Loucy (cell line): ENCODE measurements around the gene SLC5A10.

Experiments used
- H2AFZ ChIP-seq: fragments of 200-600 bp; sonication (generic); 2 replicates; pipeline ENCODE4 v1.6.0; 2016; ENCODE audit warnings: antibody characterized with exemption, mild to moderate bottlenecking, low read length, moderate library complexity
- H3F3A ChIP-seq: fragments of 200-600 bp; 2 replicates; pipeline ENCODE4 v1.6.0; 2016; ENCODE audit warnings: antibody characterized with exemption, low read depth, mild to moderate bottlenecking
- H3K27me3 ChIP-seq: fragments of 200-600 bp; sonication (generic); 2 replicates; pipeline ENCODE4 v1.6.1; 2014; ENCODE audit warnings: low read length, mild to moderate bottlenecking; ENCODE audit not compliant: insufficient read depth, poor library complexity, severe bottlenecking
- H3K36me3 ChIP-seq: fragments of 200-600 bp; sonication (generic); 2 replicates; pipeline ENCODE4 v1.6.1; 2016; ENCODE audit warnings: low read length; ENCODE audit not compliant: insufficient read depth
- H3K4me1 ChIP-seq: fragments of 200-600 bp; sonication (generic); 2 replicates; pipeline ENCODE4 v1.5.1; 2014; ENCODE audit warnings: low read length, mild to moderate bottlenecking; ENCODE audit not compliant: insufficient read depth, poor library complexity, severe bottlenecking
- H3K4me2 ChIP-seq: fragments of 200-600 bp; sonication (generic); 2 replicates; pipeline ENCODE4 v1.6.0; 2014; ENCODE audit warnings: antibody characterized with exemption, low read length, low read depth, mild to moderate bottlenecking; ENCODE audit not compliant: poor library complexity, severe bottlenecking
- H3K4me3 ChIP-seq: fragments of 200-600 bp; sonication (generic); 2 replicates; pipeline ENCODE4 v1.5.1; 2014; ENCODE audit warnings: low read length, mild to moderate bottlenecking, mixed read lengths; ENCODE audit not compliant: poor library complexity, severe bottlenecking
- H3K79me2 ChIP-seq: fragments of 200-600 bp; sonication (generic); 2 replicates; pipeline ENCODE4 v1.6.1; 2014; ENCODE audit warnings: low read length; ENCODE audit not compliant: insufficient read depth
- H3K9ac ChIP-seq: fragments of 200-600 bp; sonication (generic); 2 replicates; pipeline ENCODE4 v1.6.0; 2014; ENCODE audit warnings: mild to moderate bottlenecking, low read depth, low read length, moderate library complexity; ENCODE audit not compliant: poor library complexity, severe bottlenecking
- H3K9me2 ChIP-seq: fragments of 200-600 bp; sonication (generic); replicated peaks from 2 replicates; pipeline ENCODE4 v1.6.1; 2016; ENCODE audit warnings: low read depth, low read length, mixed read lengths
- H3K9me3 ChIP-seq: fragments of 200-600 bp; sonication (generic); 2 replicates; pipeline ENCODE4 v1.6.1; 2014; ENCODE audit warnings: mild to moderate bottlenecking, antibody characterized with exemption, low read length, low read depth; ENCODE audit not compliant: insufficient read depth
- H4K20me1 ChIP-seq: fragments of 200-600 bp; sonication (generic); 2 replicates; pipeline ENCODE4 v1.6.0; 2014; ENCODE audit warnings: antibody characterized with exemption, low read length, mild to moderate bottlenecking; ENCODE audit not compliant: insufficient read depth, poor library complexity, severe bottlenecking
- EZH2phosphoT487 ChIP-seq: fragments of 200-600 bp; IDR thresholded peaks from 2 replicates; pipeline ENCODE4 v1.6.1; 2018; ENCODE audit warnings: antibody characterized with exemption, mild to moderate bottlenecking, moderate library complexity, borderline replicate concordance
- TF ChIP-seq, protein P1 (sequence below): fragments of 200-600 bp; sonication (generic); conservative IDR thresholded peaks from 2 replicates; pipeline ENCODE4 v1.5.1; 2014; ENCODE audit warnings: mild to moderate bottlenecking, antibody characterized with exemption, low read length

The SLC5A10 gene

GRCh38 chr17:19016881-19017280 is 64.9 kb downstream of the SLC5A10 start:
- no peaks in the 10 kb centered on the region for H3K27me3 ChIP-seq
- TF ChIP-seq, protein P1, sequence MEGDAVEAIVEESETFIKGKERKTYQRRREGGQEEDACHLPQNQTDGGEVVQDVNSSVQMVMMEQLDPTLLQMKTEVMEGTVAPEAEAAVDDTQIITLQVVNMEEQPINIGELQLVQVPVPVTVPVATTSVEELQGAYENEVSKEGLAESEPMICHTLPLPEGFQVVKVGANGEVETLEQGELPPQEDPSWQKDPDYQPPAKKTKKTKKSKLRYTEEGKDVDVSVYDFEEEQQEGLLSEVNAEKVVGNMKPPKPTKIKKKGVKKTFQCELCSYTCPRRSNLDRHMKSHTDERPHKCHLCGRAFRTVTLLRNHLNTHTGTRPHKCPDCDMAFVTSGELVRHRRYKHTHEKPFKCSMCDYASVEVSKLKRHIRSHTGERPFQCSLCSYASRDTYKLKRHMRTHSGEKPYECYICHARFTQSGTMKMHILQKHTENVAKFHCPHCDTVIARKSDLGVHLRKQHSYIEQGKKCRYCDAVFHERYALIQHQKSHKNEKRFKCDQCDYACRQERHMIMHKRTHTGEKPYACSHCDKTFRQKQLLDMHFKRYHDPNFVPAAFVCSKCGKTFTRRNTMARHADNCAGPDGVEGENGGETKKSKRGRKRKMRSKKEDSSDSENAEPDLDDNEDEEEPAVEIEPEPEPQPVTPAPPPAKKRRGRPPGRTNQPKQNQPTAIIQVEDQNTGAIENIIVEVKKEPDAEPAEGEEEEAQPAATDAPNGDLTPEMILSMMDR: no peak
- no peak for TF ChIP-seq EZH2phosphoT487
- peaks cover 15% of the 10 kb centered on the region; the same call in 1 of the 2 replicates for H3K36me3 ChIP-seq

DNA sequence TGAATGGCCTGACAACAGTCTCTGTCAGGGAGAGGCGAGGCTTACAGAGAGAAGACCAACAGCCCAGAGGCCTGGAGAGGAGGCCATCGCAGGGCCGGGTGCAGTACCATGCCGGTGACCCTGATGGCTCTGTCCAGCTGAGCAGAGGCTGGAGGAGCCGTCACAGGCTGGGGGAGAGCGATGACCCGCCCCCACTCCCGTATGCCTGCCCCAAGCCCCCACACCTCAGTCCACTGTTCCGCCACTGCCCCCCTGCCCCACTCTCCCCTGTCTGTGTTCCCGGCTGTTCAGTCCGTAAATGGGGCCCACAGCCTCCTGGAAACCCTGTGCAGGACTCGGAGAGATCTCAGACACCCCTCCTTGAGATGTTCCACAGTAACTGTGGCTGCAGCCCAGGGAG is 65.4 kb downstream of the SLC5A10 start:
- H3K9ac ChIP-seq: no peak overlapping the region
- no peak overlapping the region for H3K4me2 ChIP-seq
- TF ChIP-seq, protein P1: no peak
- no peak for TF ChIP-seq EZH2phosphoT487
- no peak overlapping the region for H2AFZ ChIP-seq
- no peaks in the 10 kb centered on the region for H3K9me2 ChIP-seq
- no peaks in the 10 kb centered on the region for H3K79me2 ChIP-seq
- H3K36me3 ChIP-seq: peaks cover 15% of the 10 kb centered on the region; the same call in 1 of the 2 replicates
- H3K4me3 ChIP-seq: no peak overlapping the region
- no peaks in the 10 kb centered on the region for H3K4me1 ChIP-seq
- H3K27me3 ChIP-seq: no peaks in the 10 kb centered on the region
- no peaks in the 10 kb centered on the region for H3K9me3 ChIP-seq
- H3F3A ChIP-seq: no peaks in the 10 kb centered on the region
- no peaks in the 10 kb centered on the region for H4K20me1 ChIP-seq

More at GRCh38 chr17:19016881-19017280, 64.9 kb downstream of the SLC5A10 start:
- H3K9me2 ChIP-seq: no peaks in the 10 kb centered on the region
- H3K79me2 ChIP-seq: no peaks in the 10 kb centered on the region
- H3K9me3 ChIP-seq: no peaks in the 10 kb centered on the region
- no peaks in the 10 kb centered on the region for H4K20me1 ChIP-seq
- no peaks in the 10 kb centered on the region for H3K4me1 ChIP-seq
- H3K4me2 ChIP-seq: no peak overlapping the region
- H3K4me3 ChIP-seq: no peak overlapping the region
- no peaks in the 10 kb centered on the region for H3F3A ChIP-seq
- no peak overlapping the region for H3K9ac ChIP-seq
- H2AFZ ChIP-seq: no peak overlapping the region

GRCh38 chr17:19017804-19018599 is 66.0 kb downstream of the SLC5A10 start:
- no peak overlapping the region for H3K4me2 ChIP-seq
- H4K20me1 ChIP-seq: no peaks in the 10 kb centered on the region
- no peaks in the 10 kb centered on the region for H3K79me2 ChIP-seq
- no peak overlapping the region for H3K4me3 ChIP-seq
- no peak overlapping the region for H3K9ac ChIP-seq
- peaks cover 15% of the 10 kb centered on the region; the same call in 1 of the 2 replicates for H3K36me3 ChIP-seq
- H3F3A ChIP-seq: no peaks in the 10 kb centered on the region
- no peaks in the 10 kb centered on the region for H3K9me3 ChIP-seq
- TF ChIP-seq EZH2phosphoT487: no peak
- TF ChIP-seq, protein P1: no peak
- H3K9me2 ChIP-seq: no peaks in the 10 kb centered on the region
- H3K4me1 ChIP-seq: no peaks in the 10 kb centered on the region
- H2AFZ ChIP-seq: no peak overlapping the region
- H3K27me3 ChIP-seq: no peaks in the 10 kb centered on the region
